Fibroblast of lung (primary cell): ENCODE data around the gene XCL2.

Source experiments
- EZH2 ChIP-seq: IDR thresholded peaks from 2 replicates; pipeline ENCODE4 v1.5.1; 2012; ENCODE audit warnings: low read length, control low read depth, mild to moderate bottlenecking; ENCODE audit errors: missing control alignments
- TF ChIP-seq, protein P1 (sequence below), 2 donors: IDR thresholded peaks in 1 of 2; conservative IDR thresholded peaks in 1 of 2; 1 replicate in 1 of 2; 2 replicates in 1 of 2; pipeline ENCODE4 v1.5.1; 2011 to 2012; ENCODE audit warnings: low read length in 2 of 2, control low read depth in 1 of 2, inconsistent platforms in 1 of 2, low read depth in 1 of 2, mild to moderate bottlenecking in 1 of 2

DNA sequence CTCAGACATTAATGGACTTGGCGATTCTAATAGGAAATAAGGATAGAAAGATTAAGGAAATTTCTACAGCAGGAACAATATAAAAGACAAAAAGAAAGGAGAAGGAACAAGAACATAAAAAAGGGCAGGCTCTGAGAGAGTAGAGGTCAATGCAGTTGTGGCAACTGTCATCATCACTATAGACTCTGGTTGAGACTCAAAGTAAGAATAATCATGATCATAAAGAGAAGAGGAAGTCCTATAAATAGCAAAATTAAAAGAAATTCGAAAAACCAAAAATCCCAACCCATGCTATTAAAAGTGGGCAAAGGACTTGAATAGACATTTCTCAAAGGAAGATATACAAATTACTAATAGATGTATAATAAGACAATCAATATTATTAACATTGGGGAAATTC is 18.2 kb upstream of the XCL2 start:
- TF ChIP-seq, protein P1, sequence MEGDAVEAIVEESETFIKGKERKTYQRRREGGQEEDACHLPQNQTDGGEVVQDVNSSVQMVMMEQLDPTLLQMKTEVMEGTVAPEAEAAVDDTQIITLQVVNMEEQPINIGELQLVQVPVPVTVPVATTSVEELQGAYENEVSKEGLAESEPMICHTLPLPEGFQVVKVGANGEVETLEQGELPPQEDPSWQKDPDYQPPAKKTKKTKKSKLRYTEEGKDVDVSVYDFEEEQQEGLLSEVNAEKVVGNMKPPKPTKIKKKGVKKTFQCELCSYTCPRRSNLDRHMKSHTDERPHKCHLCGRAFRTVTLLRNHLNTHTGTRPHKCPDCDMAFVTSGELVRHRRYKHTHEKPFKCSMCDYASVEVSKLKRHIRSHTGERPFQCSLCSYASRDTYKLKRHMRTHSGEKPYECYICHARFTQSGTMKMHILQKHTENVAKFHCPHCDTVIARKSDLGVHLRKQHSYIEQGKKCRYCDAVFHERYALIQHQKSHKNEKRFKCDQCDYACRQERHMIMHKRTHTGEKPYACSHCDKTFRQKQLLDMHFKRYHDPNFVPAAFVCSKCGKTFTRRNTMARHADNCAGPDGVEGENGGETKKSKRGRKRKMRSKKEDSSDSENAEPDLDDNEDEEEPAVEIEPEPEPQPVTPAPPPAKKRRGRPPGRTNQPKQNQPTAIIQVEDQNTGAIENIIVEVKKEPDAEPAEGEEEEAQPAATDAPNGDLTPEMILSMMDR (conservative IDR thresholded peaks at IDR 0.05 in 1 of 2, IDR thresholded peaks at IDR 0.05 in 1 of 2; ENCODE audit: low read depth in 1 of 2, low read length in 2 of 2): no peak
- TF ChIP-seq EZH2: no peak
